ENCODE results near the gene PELI3.

PELI3 gene

DNA sequence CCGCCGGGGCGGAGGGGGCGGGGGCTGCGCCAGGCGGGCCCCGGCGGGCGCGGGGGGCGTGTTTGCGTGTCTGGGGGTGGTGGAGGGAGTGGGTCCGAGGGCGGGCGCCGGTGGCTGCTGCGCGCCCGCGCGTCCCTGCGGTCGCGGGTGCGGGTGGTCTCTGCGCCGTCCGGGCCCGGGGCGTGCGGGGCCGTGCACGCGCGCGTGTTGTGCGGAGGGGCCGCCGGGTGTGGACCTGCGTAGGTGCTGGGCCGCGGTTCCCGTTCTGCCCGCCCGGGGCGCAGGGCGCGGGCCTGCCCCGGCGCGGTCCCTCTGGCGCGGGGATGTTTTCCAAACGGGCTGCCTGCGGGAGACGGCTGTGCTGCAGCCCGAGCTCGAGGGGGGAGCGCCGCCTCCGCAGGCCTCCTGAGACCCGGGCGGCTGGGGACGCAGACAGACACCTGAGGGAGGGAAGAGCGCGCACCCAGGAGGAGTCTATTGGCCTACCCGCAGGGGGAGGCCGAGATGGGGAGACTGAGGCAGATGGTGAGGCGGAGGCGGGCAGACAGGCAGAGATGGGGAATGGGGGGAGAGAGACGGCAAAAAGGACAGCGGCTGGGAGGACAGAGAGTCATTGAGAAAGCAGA is 442 bp downstream of the PELI3 start:
- no peak overlapping the region for H3K27ac ChIP-seq (replicated peaks; ENCODE audit: low read length)
- H3K9ac ChIP-seq (ENCODE audit: low read depth, low read length, poor library complexity): peak overlapping the region; percentile 82
- peak overlapping the region; percentile 92 for H3K4me2 ChIP-seq (ENCODE audit: insufficient read depth, low read length, poor library complexity, severe bottlenecking)
- H3K18ac ChIP-seq (ENCODE audit: low read length): peak overlapping the region; percentile 91
- no peaks in the 10 kb centered on the region for H3K79me1 ChIP-seq (ENCODE audit: low read depth, low read length)
- peak overlapping the region; percentile 80 for H2AK5ac ChIP-seq (ENCODE audit: low read depth, low read length)
- no peak overlapping the region for H4K91ac ChIP-seq (ENCODE audit: low read depth, low read length, poor library complexity)
- H3K36me3 ChIP-seq (replicated peaks in 1 of 2; ENCODE audit: control insufficient read depth in 2 of 2, insufficient read depth in 2 of 2, low read length in 2 of 2): peaks cover 4 to 28% of the 10 kb centered on the region in 2 donors
- peak overlapping the region; percentile 99 for H2AFZ ChIP-seq (ENCODE audit: low read length)
- H3K4ac ChIP-seq (ENCODE audit: low read length): no peak overlapping the region
- no peak overlapping the region for H2BK15ac ChIP-seq (ENCODE audit: low read length)
- peak overlapping the region; percentile 55 for H2BK5ac ChIP-seq (ENCODE audit: low read length)
- H3K4me3 ChIP-seq (ENCODE audit: low read length in 2 of 2): peak overlapping the region; percentile 68 to 93
- peak overlapping the region; percentile 86 for H3K14ac ChIP-seq (ENCODE audit: low read length)
- peak overlapping the region; percentile 90 for H3K23ac ChIP-seq (ENCODE audit: low read depth, low read length, poor library complexity)
- H2BK12ac ChIP-seq (ENCODE audit: low read length): peak overlapping the region; percentile 1
- H4K8ac ChIP-seq (ENCODE audit: low read depth, low read length): no peak overlapping the region
- H2BK120ac ChIP-seq (ENCODE audit: low read depth, low read length): no peak overlapping the region
- WGBS, 2 donors (ENCODE audit: extremely low coverage in 2 of 2, insufficient read length in 2 of 2, insufficient replicate concordance in 1 of 2): no CpG with 5 or more reads among the region's 72 CpGs
- peak; percentile 33 for DNase-seq (ENCODE audit: low spot score)
- peaks cover 13 to 26% of the 10 kb centered on the region in 2 donors for H3K4me1 ChIP-seq (ENCODE audit: control insufficient read depth in 2 of 2, insufficient read depth in 1 of 2, low read depth in 1 of 2, low read length in 2 of 2)
- H3K9me3 ChIP-seq (replicated peaks in 1 of 2; ENCODE audit: control insufficient read depth in 2 of 2, insufficient read depth in 1 of 2, low read depth in 1 of 2, low read length in 2 of 2): peaks cover 0 to 2% of the 10 kb centered on the region in 2 donors
- no peaks in the 10 kb centered on the region for H3K27me3 ChIP-seq (ENCODE audit: control insufficient read depth in 3 of 3, insufficient read depth in 3 of 3, low read depth in 1 of 3, low read length in 3 of 3)

DNA sequence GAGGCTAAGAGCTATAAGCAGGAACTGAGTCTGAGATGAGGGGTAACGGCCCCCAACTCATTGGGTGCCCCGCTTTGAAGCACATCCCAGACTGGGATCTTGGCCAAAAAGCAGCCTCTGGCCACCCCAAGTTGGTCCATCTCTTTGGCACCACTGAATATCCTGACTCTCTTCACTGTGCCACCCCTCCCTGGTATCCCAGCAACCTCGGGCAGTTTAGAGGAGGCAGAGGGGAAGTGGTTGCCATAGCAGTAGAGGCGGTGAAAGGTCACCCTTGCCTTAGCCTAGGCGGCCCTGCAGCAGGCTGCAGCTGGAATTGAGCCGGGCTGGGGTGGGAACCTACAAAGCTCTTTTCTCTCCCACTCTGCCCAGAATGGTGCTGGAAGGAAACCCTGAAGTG is 1.1 kb downstream of the PELI3 start:
- peak; percentile 38 for DNase-seq (ENCODE audit: low spot score)

DNA sequence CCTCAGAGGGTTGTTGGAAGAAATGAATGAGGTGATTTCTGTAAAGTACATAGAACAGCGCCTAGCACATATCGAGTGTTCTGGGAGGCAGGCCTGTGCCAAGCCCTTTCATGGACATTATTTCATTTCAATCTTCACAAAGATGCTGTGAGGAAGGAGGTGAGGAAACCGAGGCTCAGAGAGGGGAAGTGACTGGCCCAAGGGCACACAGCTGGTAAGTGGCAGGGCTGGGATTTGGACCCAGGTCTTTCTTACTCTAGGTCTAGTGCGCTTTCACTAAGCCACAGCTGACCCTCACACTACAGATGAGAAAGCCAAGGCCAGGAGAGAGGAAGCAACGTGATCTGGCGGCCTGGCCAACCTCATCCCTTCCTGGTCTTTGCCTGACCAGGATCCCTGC is 2.0 kb downstream of the PELI3 start:
- H2BK15ac ChIP-seq (ENCODE audit: low read length): no peak overlapping the region
- WGBS, 2 donors (ENCODE audit: extremely low coverage in 2 of 2, insufficient read length in 2 of 2, insufficient replicate concordance in 1 of 2): no CpG with 5 or more reads among the region's 6 CpGs

More for the DNA sequence above, 1.1 kb downstream of the PELI3 start:
- H2AK5ac ChIP-seq (ENCODE audit: low read depth, low read length): peak overlapping the region; percentile 22
- H3K23ac ChIP-seq (ENCODE audit: low read depth, low read length, poor library complexity): no peak overlapping the region
- no peak overlapping the region for H3K4ac ChIP-seq (ENCODE audit: low read length)
- H2BK5ac ChIP-seq (ENCODE audit: low read length): no peak overlapping the region
- no peaks in the 10 kb centered on the region for H3K27me3 ChIP-seq (ENCODE audit: control insufficient read depth in 3 of 3, insufficient read depth in 3 of 3, low read depth in 1 of 3, low read length in 3 of 3)
- no peak overlapping the region for H2BK12ac ChIP-seq (ENCODE audit: low read length)
- H3K4me1 ChIP-seq (ENCODE audit: control insufficient read depth in 2 of 2, insufficient read depth in 1 of 2, low read depth in 1 of 2, low read length in 2 of 2): peaks cover 13 to 26% of the 10 kb centered on the region in 2 donors
- peaks cover 0 to 2% of the 10 kb centered on the region in 2 donors for H3K9me3 ChIP-seq (replicated peaks in 1 of 2; ENCODE audit: control insufficient read depth in 2 of 2, insufficient read depth in 1 of 2, low read depth in 1 of 2, low read length in 2 of 2)
- H3K4me3 ChIP-seq (ENCODE audit: low read length in 2 of 2): peak overlapping the region in 1 of 2 donors; percentile 68
- H3K36me3 ChIP-seq (replicated peaks in 1 of 2; ENCODE audit: control insufficient read depth in 2 of 2, insufficient read depth in 2 of 2, low read length in 2 of 2): peaks cover 9 to 34% of the 10 kb centered on the region in 2 donors
- H4K91ac ChIP-seq (ENCODE audit: low read depth, low read length, poor library complexity): no peak overlapping the region
- no peak overlapping the region for H2BK15ac ChIP-seq (ENCODE audit: low read length)
- peak overlapping the region; percentile 30 for H2AFZ ChIP-seq (ENCODE audit: low read length)
- H3K4me2 ChIP-seq (ENCODE audit: insufficient read depth, low read length, poor library complexity, severe bottlenecking): peak overlapping the region; percentile 92
- no peak overlapping the region for H3K14ac ChIP-seq (ENCODE audit: low read length)
- H2BK120ac ChIP-seq (ENCODE audit: low read depth, low read length): no peak overlapping the region
- H4K8ac ChIP-seq (ENCODE audit: low read depth, low read length): no peak overlapping the region
- H3K27ac ChIP-seq (replicated peaks; ENCODE audit: low read length): no peak overlapping the region
- no CpG with 5 or more reads among the region's 6 CpGs for WGBS, 2 donors (ENCODE audit: extremely low coverage in 2 of 2, insufficient read length in 2 of 2, insufficient replicate concordance in 1 of 2)
- H3K79me1 ChIP-seq (ENCODE audit: low read depth, low read length): no peaks in the 10 kb centered on the region
- peak overlapping the region; percentile 85 for H3K9ac ChIP-seq (ENCODE audit: low read depth, low read length, poor library complexity)
- peak overlapping the region; percentile 89 for H3K18ac ChIP-seq (ENCODE audit: low read length)

DNA sequence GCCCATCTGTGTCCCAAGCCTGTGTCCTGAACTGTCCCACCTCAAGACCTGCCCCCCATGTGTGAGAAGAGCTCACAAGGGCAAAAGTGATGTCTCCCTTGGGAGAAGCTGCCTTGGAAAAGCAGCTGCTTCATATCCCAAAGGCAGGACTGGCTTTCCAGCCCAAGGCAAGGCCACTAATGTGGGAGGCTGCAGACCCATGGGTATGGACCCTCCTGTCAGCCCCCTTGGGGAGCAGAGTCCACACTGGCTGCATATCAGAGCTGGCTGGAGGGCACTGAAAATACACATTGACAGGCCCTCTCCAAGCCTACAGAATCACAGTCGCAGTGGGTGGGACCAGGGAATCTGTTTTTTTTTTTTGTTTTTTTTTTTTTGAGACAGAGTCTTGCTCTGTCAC is 2.7 kb downstream of the PELI3 start:
- H3K4ac ChIP-seq (ENCODE audit: low read length): no peak overlapping the region
- H2BK120ac ChIP-seq (ENCODE audit: low read depth, low read length): no peak overlapping the region
- H3K79me1 ChIP-seq (ENCODE audit: low read depth, low read length): no peaks in the 10 kb centered on the region
- no peaks in the 10 kb centered on the region for H3K27me3 ChIP-seq (ENCODE audit: control insufficient read depth in 3 of 3, insufficient read depth in 3 of 3, low read depth in 1 of 3, low read length in 3 of 3)
- H3K4me2 ChIP-seq (ENCODE audit: insufficient read depth, low read length, poor library complexity, severe bottlenecking): no peak overlapping the region
- H2BK5ac ChIP-seq (ENCODE audit: low read length): no peak overlapping the region
- no peak overlapping the region for H4K91ac ChIP-seq (ENCODE audit: low read depth, low read length, poor library complexity)
- H3K9ac ChIP-seq (ENCODE audit: low read depth, low read length, poor library complexity): peak overlapping the region; percentile 9
- peaks cover 21 to 50% of the 10 kb centered on the region in 2 donors for H3K36me3 ChIP-seq (replicated peaks in 1 of 2; ENCODE audit: control insufficient read depth in 2 of 2, insufficient read depth in 2 of 2, low read length in 2 of 2)
- H3K23ac ChIP-seq (ENCODE audit: low read depth, low read length, poor library complexity): no peak overlapping the region
- no peak overlapping the region for H3K18ac ChIP-seq (ENCODE audit: low read length)
- H2BK15ac ChIP-seq (ENCODE audit: low read length): no peak overlapping the region
- H4K8ac ChIP-seq (ENCODE audit: low read depth, low read length): no peak overlapping the region
- no peak overlapping the region for H2AFZ ChIP-seq (ENCODE audit: low read length)
- H3K4me1 ChIP-seq (ENCODE audit: control insufficient read depth in 2 of 2, insufficient read depth in 1 of 2, low read depth in 1 of 2, low read length in 2 of 2): peaks cover 13 to 26% of the 10 kb centered on the region in 2 donors
- no peak overlapping the region for H3K14ac ChIP-seq (ENCODE audit: low read length)
- H2AK5ac ChIP-seq (ENCODE audit: low read depth, low read length): no peak overlapping the region
- H3K27ac ChIP-seq (replicated peaks; ENCODE audit: low read length): no peak overlapping the region
- no peaks in the 10 kb centered on the region for H3K9me3 ChIP-seq (replicated peaks in 1 of 2; ENCODE audit: control insufficient read depth in 2 of 2, insufficient read depth in 1 of 2, low read depth in 1 of 2, low read length in 2 of 2)
- no CpG with 5 or more reads among the region's 1 CpG for WGBS, 2 donors (ENCODE audit: extremely low coverage in 2 of 2, insufficient read length in 2 of 2, insufficient replicate concordance in 1 of 2)
- no peak overlapping the region for H2BK12ac ChIP-seq (ENCODE audit: low read length)
- no peak for DNase-seq (ENCODE audit: low spot score)
- no peak overlapping the region for H3K4me3 ChIP-seq (ENCODE audit: low read length in 2 of 2)

More for the DNA sequence above, 2.0 kb downstream of the PELI3 start:
- no peak for DNase-seq (ENCODE audit: low spot score)
- H3K27ac ChIP-seq (replicated peaks; ENCODE audit: low read length): no peak overlapping the region
- H4K91ac ChIP-seq (ENCODE audit: low read depth, low read length, poor library complexity): no peak overlapping the region
- no peak overlapping the region for H3K4me2 ChIP-seq (ENCODE audit: insufficient read depth, low read length, poor library complexity, severe bottlenecking)
- no peak overlapping the region for H3K9ac ChIP-seq (ENCODE audit: low read depth, low read length, poor library complexity)
- peaks cover 16 to 43% of the 10 kb centered on the region in 2 donors for H3K36me3 ChIP-seq (replicated peaks in 1 of 2; ENCODE audit: control insufficient read depth in 2 of 2, insufficient read depth in 2 of 2, low read length in 2 of 2)
- H2AK5ac ChIP-seq (ENCODE audit: low read depth, low read length): no peak overlapping the region
- no peak overlapping the region for H4K8ac ChIP-seq (ENCODE audit: low read depth, low read length)
- H3K27me3 ChIP-seq (ENCODE audit: control insufficient read depth in 3 of 3, insufficient read depth in 3 of 3, low read depth in 1 of 3, low read length in 3 of 3): no peaks in the 10 kb centered on the region
- H3K79me1 ChIP-seq (ENCODE audit: low read depth, low read length): no peaks in the 10 kb centered on the region
- no peak overlapping the region for H3K4me3 ChIP-seq (ENCODE audit: low read length in 2 of 2)
- H3K23ac ChIP-seq (ENCODE audit: low read depth, low read length, poor library complexity): no peak overlapping the region
- H2BK120ac ChIP-seq (ENCODE audit: low read depth, low read length): no peak overlapping the region
- H2BK12ac ChIP-seq (ENCODE audit: low read length): no peak overlapping the region
- H3K9me3 ChIP-seq (replicated peaks in 1 of 2; ENCODE audit: control insufficient read depth in 2 of 2, insufficient read depth in 1 of 2, low read depth in 1 of 2, low read length in 2 of 2): no peaks in the 10 kb centered on the region
- H3K4me1 ChIP-seq (ENCODE audit: control insufficient read depth in 2 of 2, insufficient read depth in 1 of 2, low read depth in 1 of 2, low read length in 2 of 2): peaks cover 13 to 26% of the 10 kb centered on the region in 2 donors
- no peak overlapping the region for H3K14ac ChIP-seq (ENCODE audit: low read length)
- no peak overlapping the region for H2AFZ ChIP-seq (ENCODE audit: low read length)
- no peak overlapping the region for H3K4ac ChIP-seq (ENCODE audit: low read length)
- no peak overlapping the region for H3K18ac ChIP-seq (ENCODE audit: low read length)
- H2BK5ac ChIP-seq (ENCODE audit: low read length): no peak overlapping the region
